ENCODE measurements around the gene GCNA. TPM values are rescaled to one million over a fixed set of nuclear protein-coding genes. Genes with fewer than 3 reads are reported as not detected.
A peak's percentile ranks its signal among the peaks of the same experiment; 100 is the strongest.

Gene GCNA
- total RNA-seq, 1 donor from 2014 or later = 1.3 TPM

- DNase-seq (ENCODE audit: low spot score) = no peak
These were observed 37.7 kb downstream of the GCNA start for GRCh38 chrX:71615954-71616353.

- no peak for DNase-seq (ENCODE audit: low spot score)
These were observed 38.7 kb downstream of the GCNA start for GRCh38 chrX:71616672-71617529.

- no peak for DNase-seq (ENCODE audit: low spot score)
These were observed 39.5 kb downstream of the GCNA start for GRCh38 chrX:71617742-71618141.

GRCh38 chrX:71618303-71618721 lies 40.1 kb downstream of the GCNA start, which contains the start of gene CXCR3:
TSS of gene CXCR3 (minus strand) at chrX:71618511. CDS start at chrX:71618449, 62 bp downstream.
- no peak for DNase-seq (ENCODE audit: low spot score)

GRCh38 chrX:71618787-71619186 lies 40.5 kb downstream of the GCNA start:
- no peak for DNase-seq (ENCODE audit: low spot score)

- DNase-seq (ENCODE audit: low spot score) = no peak
These were observed 41.0 kb downstream of the GCNA start for GRCh38 chrX:71619193-71619592.

- no peak for DNase-seq (ENCODE audit: low spot score)
These were observed 41.7 kb downstream of the GCNA start for GRCh38 chrX:71619986-71620385.

- DNase-seq (ENCODE audit: low spot score) = no peak
These were observed 43.4 kb downstream of the GCNA start for GRCh38 chrX:71621603-71622002.

GRCh38 chrX:71622032-71622575 lies 43.9 kb downstream of the GCNA start:
- DNase-seq (ENCODE audit: low spot score) = no peak

GRCh38 chrX:71622576-71623450 lies 44.6 kb downstream of the GCNA start:
- DNase-seq (ENCODE audit: low spot score) = peak; percentile 75

GRCh38 chrX:71623714-71624113 lies 45.5 kb downstream of the GCNA start:
- DNase-seq (ENCODE audit: low spot score) = peak; percentile 59

GRCh38 chrX:71625471-71625870 lies 47.2 kb downstream of the GCNA start:
- DNase-seq (ENCODE audit: low spot score) = no peak

- DNase-seq (ENCODE audit: low spot score) = peak; percentile 67
These were observed 48.3 kb downstream of the GCNA start for GRCh38 chrX:71626576-71626975.

- peak; percentile 55 for DNase-seq (ENCODE audit: low spot score)
These were observed 49.6 kb downstream of the GCNA start for GRCh38 chrX:71627588-71628404.

- no peak for DNase-seq (ENCODE audit: low spot score)
These were observed 51.2 kb downstream of the GCNA start for GRCh38 chrX:71629467-71629866.

- DNase-seq (ENCODE audit: low spot score) = no peak
These were observed 54.9 kb downstream of the GCNA start for GRCh38 chrX:71632923-71633657.

GRCh38 chrX:71634366-71634765 lies 56.1 kb downstream of the GCNA start:
- no peak for DNase-seq (ENCODE audit: low spot score)

- no peak for DNase-seq (ENCODE audit: low spot score)
These were observed 58.4 kb downstream of the GCNA start for GRCh38 chrX:71636438-71637252.

GRCh38 chrX:71637253-71637618 lies 59.0 kb downstream of the GCNA start:
- no peak for DNase-seq (ENCODE audit: low spot score)
